K562 (cell line): ENCODE data around the gene DENND10. TPM values are rescaled to one million over a fixed set of nuclear protein-coding genes. Genes with fewer than 3 reads are reported as not detected.
A peak's percentile ranks its signal among the peaks of the same experiment; 100 is the strongest.

Experiments used
- ATAC-seq: fragments of 200-7000 bp; cut with Tn5 transposase; 3 replicates; pipeline ENCODE4 v1.9.1; 2020; ENCODE audit warnings: moderate library complexity
- BruUV-seq: library from RNA; stranded (reverse); fragments of 400-500 nt; replicated peaks from 2 replicates; lab custom pipeline; 2021; lab: Mats Ljungman, UMichigan
- CTCF ChIA-PET: fragments of 300-600 bp; formaldehyde crosslinking; extraction: SDS; loops from one replicate; lab custom pipeline; 2021; ENCODE audit warnings: low intra/inter-chr PET ratio; lab: Yijun Ruan, JAX
- POLR2A ChIA-PET: fragments of 300-600, 350-650 bp; sonication (Branson Sonifier 250); formaldehyde crosslinking; extraction: SDS; loops from one replicate; lab custom pipeline; 2021; ENCODE audit warnings: antibody characterized with exemption, inconsistent platforms; lab: Yijun Ruan, JAX
- DNase-seq, 4 experiments: peaks; one replicate each; pipeline versions ENCODE4 v3.0.0 to v3.0.0-alpha.2; 2011 to 2018; ENCODE audit warnings: low spot score in 3 of 4, mixed read lengths in 3 of 4; ENCODE audit errors: extremely low read depth in 1 of 4
- FAIRE-seq: peaks from 2 replicates; lab custom pipeline; 2011; peaks lifted over from hg19 to GRCh38; lab: Jason Lieb, UNC
- H2AFZ ChIP-seq: 2 replicates; pipeline ENCODE4 v1.6.0; 2011; ENCODE audit warnings: low read depth, low read length, control low read depth, inconsistent platforms
- H3K27ac ChIP-seq: fragments of 200-600 bp; 3 replicates; pipeline ENCODE4 v1.8.0; 2011; ENCODE audit warnings: low read depth, mild to moderate bottlenecking, control low read depth, inconsistent platforms, low read length, moderate library complexity, mixed read lengths; ENCODE audit errors: extremely low read depth
- H3K27me3 ChIP-seq, 2 experiments: fragments of 300-600 bp in 1 of 2; 2 replicates in 1 of 2; 3 replicates in 1 of 2; pipeline versions ENCODE4 v1.6.0 to v1.8.0; 2011; ENCODE audit warnings: inconsistent platforms in 2 of 2, low read length in 2 of 2, mild to moderate bottlenecking in 1 of 2, mixed read lengths in 1 of 2, moderate library complexity in 1 of 2; ENCODE audit not compliant: control insufficient read depth in 2 of 2, insufficient read depth in 2 of 2
- H3K36me3 ChIP-seq: fragments of 300-600 bp; 3 replicates; pipeline ENCODE4 v1.8.0; 2011; ENCODE audit warnings: mild to moderate bottlenecking, low read length, inconsistent platforms; ENCODE audit not compliant: control insufficient read depth, insufficient read depth
- H3K4me1 ChIP-seq, 2 experiments: fragments of 200-600 bp in 1 of 2; replicated peaks in 1 of 2; 2 replicates in 1 of 2; 3 replicates in 1 of 2; pipeline versions ENCODE4 v1.5.1 to v1.8.0; 2011; ENCODE audit warnings: inconsistent platforms in 2 of 2, low read length in 2 of 2, mild to moderate bottlenecking in 1 of 2, mixed read lengths in 1 of 2, moderate library complexity in 1 of 2; ENCODE audit not compliant: control insufficient read depth in 2 of 2, insufficient read depth in 2 of 2
- H3K4me2 ChIP-seq: 2 replicates; pipeline ENCODE4 v1.6.1; 2011; ENCODE audit warnings: low read length, control low read depth, inconsistent platforms, mixed read lengths; ENCODE audit not compliant: insufficient read depth
- H3K4me3 ChIP-seq: fragments of 200-600 bp; sonication (generic), shearing (Covaris generic); 2 replicates; pipeline ENCODE4 v1.5.1; 2016; ENCODE audit warnings: control low read depth, inconsistent platforms
- H3K79me2 ChIP-seq: fragments of 200-600 bp; 3 replicates; pipeline ENCODE4 v1.8.0; 2011; ENCODE audit warnings: low read length, inconsistent platforms; ENCODE audit not compliant: control insufficient read depth, insufficient read depth
- H3K9ac ChIP-seq, 2 experiments: 2 replicates each; pipeline versions ENCODE4 v1.6.0 to v1.6.1; 2011; ENCODE audit warnings: low read depth in 2 of 2, low read length in 2 of 2, control low read depth in 1 of 2, inconsistent platforms in 1 of 2, mild to moderate bottlenecking in 1 of 2, mixed read lengths in 1 of 2; ENCODE audit not compliant: insufficient read depth in 1 of 2
- H3K9me1 ChIP-seq: one replicate; pipeline ENCODE4 v1.6.0; 2011; ENCODE audit warnings: inconsistent platforms, mild to moderate bottlenecking, low read length, moderate library complexity; ENCODE audit not compliant: control insufficient read depth, insufficient read depth
- H3K9me3 ChIP-seq: replicated peaks from 2 replicates; pipeline ENCODE4 v1.5.1; 2011; ENCODE audit warnings: low read depth, low read length, inconsistent platforms; ENCODE audit not compliant: control insufficient read depth, insufficient read depth
- H4K20me1 ChIP-seq: replicated peaks from 2 replicates; pipeline ENCODE4 v1.6.1; 2011; ENCODE audit warnings: low read length, inconsistent platforms, mixed read lengths; ENCODE audit not compliant: control insufficient read depth, insufficient read depth
- ELK3 ChIP-seq: fragments of 450-650 bp; formaldehyde crosslinking; IDR thresholded peaks from 2 replicates; pipeline ENCODE4 v1.4.0; 2020; ENCODE audit warnings: mild to moderate bottlenecking
- HDAC2 ChIP-seq: fragments of 450-650 bp; IDR thresholded peaks from 2 replicates; pipeline ENCODE4 v1.6.1; 2016; ENCODE audit warnings: mild to moderate bottlenecking
- HMG20B ChIP-seq: fragments of 250-450 bp; sonication (Bioruptor Pico); IDR thresholded peaks from 2 replicates; pipeline ENCODE4 v1.5.0; 2021; ENCODE audit warnings: mild to moderate bottlenecking
- NCOA2 ChIP-seq, 2 experiments: fragments of 450-650 bp; IDR thresholded peaks; 2 replicates each; pipeline ENCODE4 v1.6.1; 2018; ENCODE audit warnings: mild to moderate bottlenecking in 2 of 2, moderate library complexity in 1 of 2; ENCODE audit not compliant: partially characterized antibody in 2 of 2
- NELFE ChIP-seq: IDR thresholded peaks from 2 replicates; pipeline ENCODE4 v1.6.1; 2011; ENCODE audit warnings: mild to moderate bottlenecking; ENCODE audit not compliant: insufficient read depth, insufficient read length
- POU5F1 ChIP-seq: fragments of 150-350 bp; IDR thresholded peaks from 2 replicates; pipeline ENCODE4 v1.6.1; 2014; ENCODE audit warnings: borderline replicate concordance, low read length, low read depth, mild to moderate bottlenecking; ENCODE audit not compliant: partially characterized antibody
- ZNF584 ChIP-seq: fragments of 200-800 bp; sonication (Bioruptor generic); IDR thresholded peaks from 2 replicates; pipeline ENCODE4 v1.6.1; 2016; ENCODE audit warnings: low read depth, mild to moderate bottlenecking, missing genetic modification characterization, missing compliant biosample characterization
- ZNF639 ChIP-seq, 2 experiments: fragments of 200-800 bp in 1 of 2; sonication (Bioruptor generic) in 1 of 2; sonication (generic) in 1 of 2; formaldehyde crosslinking in 1 of 2; IDR thresholded peaks in 1 of 2; conservative IDR thresholded peaks in 1 of 2; 2 replicates each; pipeline versions ENCODE4 v1.5.0 to v1.6.1; 2016 to 2020; ENCODE audit warnings: missing compliant biosample characterization in 1 of 2, missing genetic modification characterization in 1 of 2, missing genetic modification reagents in 1 of 2
- ZNF766 ChIP-seq: fragments of 200-800 bp; sonication (Bioruptor generic); conservative IDR thresholded peaks from 2 replicates; pipeline ENCODE4 v1.6.1; 2016; ENCODE audit warnings: missing genetic modification characterization, missing compliant biosample characterization
- WGBS: fragments of 100-300 bp; shearing (Covaris generic); methylation state at CpG from one replicate; pipeline ENCODE4 v1.1.6; 2016; ENCODE audit warnings: low coverage, mixed read lengths; ENCODE audit not compliant: insufficient coverage; ENCODE audit errors: missing lambda C conversion rate; 5-methylcytosine and 5-hydroxymethylcytosine counted together
- in situ Hi-C: fragments of 300-500 bp; cut with MboI; formaldehyde crosslinking; loops from 4 replicates; pipeline ENCODE4 v1.15.0; 2018; ENCODE audit warnings: inconsistent platforms, mixed read lengths
- intact Hi-C: fragments of 100-400 bp; cut with micrococcal nuclease; formaldehyde crosslinking; loops from 2 replicates; pipeline ENCODE4 v1.14.2; 2022
- polyA plus RNA-seq, 8 experiments: library from polyadenylated mRNA; depleted of rRNA in 4 of 8; stranded (reverse) in 5 of 8; unstranded in 3 of 8; fragments of >200 nt; fragmentation: Nextera tagmentation in 2 of 8; fragmentation: Illumina TruSeq in 1 of 8; extraction: Ambion mirVana in 2 of 8; extraction: Trizol in 1 of 8; gene quantifications; 2 replicates each; pipeline versions ENCODE4 v1.2.1 to v1.2.3, GENCODE V29; 2011 to 2014; ENCODE audit warnings: inconsistent platforms in 1 of 8, missing spikeins in 1 of 8
- total RNA-seq, 7 experiments: library from RNA; depleted of rRNA in 6 of 7; stranded (reverse); fragments of >200 nt in 6 of 7; fragmentation: Illumina TruSeq in 2 of 7; extraction: Trizol in 2 of 7; gene quantifications; 2 replicates each; pipeline versions ENCODE4 v1.2.1 to v1.2.3, GENCODE V29; 2011 to 2021; ENCODE audit warnings: low replicate concordance in 1 of 7
- TF ChIP-seq, protein P1 (sequence below): fragments of 250-450 bp; sonication (Bioruptor Pico); IDR thresholded peaks from 2 replicates; pipeline ENCODE4 v1.8.0; 2021; ENCODE audit warnings: moderate library complexity, mild to moderate bottlenecking, inconsistent platforms

The DENND10 gene
- total and polyA plus RNA-seq, 9 of the 15 experiments (the other 6 are each of a cell fraction or from before 2014, with no cell fraction given), result 9.4 to 20.0 (median 12.5) TPM

GRCh38 chr10:119165171-119166117, 61.5 kb downstream of the DENND10 start, which contains the start of gene SFXN4 (continued):
- TF ChIP-seq, protein P1, sequence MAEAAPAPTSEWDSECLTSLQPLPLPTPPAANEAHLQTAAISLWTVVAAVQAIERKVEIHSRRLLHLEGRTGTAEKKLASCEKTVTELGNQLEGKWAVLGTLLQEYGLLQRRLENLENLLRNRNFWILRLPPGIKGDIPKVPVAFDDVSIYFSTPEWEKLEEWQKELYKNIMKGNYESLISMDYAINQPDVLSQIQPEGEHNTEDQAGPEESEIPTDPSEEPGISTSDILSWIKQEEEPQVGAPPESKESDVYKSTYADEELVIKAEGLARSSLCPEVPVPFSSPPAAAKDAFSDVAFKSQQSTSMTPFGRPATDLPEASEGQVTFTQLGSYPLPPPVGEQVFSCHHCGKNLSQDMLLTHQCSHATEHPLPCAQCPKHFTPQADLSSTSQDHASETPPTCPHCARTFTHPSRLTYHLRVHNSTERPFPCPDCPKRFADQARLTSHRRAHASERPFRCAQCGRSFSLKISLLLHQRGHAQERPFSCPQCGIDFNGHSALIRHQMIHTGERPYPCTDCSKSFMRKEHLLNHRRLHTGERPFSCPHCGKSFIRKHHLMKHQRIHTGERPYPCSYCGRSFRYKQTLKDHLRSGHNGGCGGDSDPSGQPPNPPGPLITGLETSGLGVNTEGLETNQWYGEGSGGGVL (CRISPR knock-in tag), result no peak
- no peak for TF ChIP-seq NCOA2 (IDR thresholded peaks at IDR 0.05; ENCODE audit: partially characterized antibody in 2 of 2)

- CTCF ChIA-PET, result no interaction called here
- Histone ChIP-seq H3K4me2 (peak overlapping the region; percentile 98), H3K4me1 (peaks cover 37 to 44% of the 10 kb centered on the region in 2 experiments), H3K27me3 (no peaks in the 10 kb centered on the region), H2AFZ (peak overlapping the region; percentile 89), H3K79me2 (peaks cover 46% of the 10 kb centered on the region), H3K36me3 (peaks cover 50% of the 10 kb centered on the region), H3K4me3 (peak overlapping the region; percentile 64), H4K20me1 (no peaks in the 10 kb centered on the region), H3K9me3 (no peaks in the 10 kb centered on the region), H3K27ac (peak overlapping the region; percentile 97), H3K9me1 (no peaks in the 10 kb centered on the region), H3K9ac (peak overlapping the region; percentile 95 to 98)
- POLR2A ChIA-PET, result no interaction called here
- peak in 1 of 4 experiments; percentile 32 for DNase-seq
- WGBS, result 13% methylated on average over 6 of the region's 7 CpGs
- peak; percentile 4 for ATAC-seq
- no peak for TF ChIP-seq ELK3 (CRISPR knock-in tag)
- no peak for TF ChIP-seq NELFE
- TF ChIP-seq HDAC2, result no peak
- TF ChIP-seq HMG20B (CRISPR knock-in tag), result no peak
- TF ChIP-seq POU5F1, result no peak
- peak; percentile 33; the same call in 1 of the 2 replicates for TF ChIP-seq ZNF766 (CRISPR knock-in tag)
- 0 out of 2 replicates have a peak, but pooled peaks have one; percentile 18 for TF ChIP-seq ZNF584 (CRISPR knock-in tag)
- 0 out of 4 replicates have a peak, but pooled peaks of 1 of the 2 experiments have one; percentile 16 for TF ChIP-seq ZNF639 (CRISPR knock-in tag; conservative IDR thresholded peaks at IDR 0.05 in 1 of 2, IDR thresholded peaks at IDR 0.05 in 1 of 2)
- BruUV-seq, result no TSS peak
- FAIRE-seq, result peak; percentile 65
- intact Hi-C loops, result no loop called here
- in situ Hi-C loops, result no loop called here
Measured at GRCh38 chr10:119166118-119166500, 62.2 kb downstream of the DENND10 start.
